Lower lobe of right lung (tissue), 2 donors: ENCODE measurements around the gene GATA5. TPM values are rescaled to one million over a fixed set of nuclear protein-coding genes. Genes with fewer than 3 reads are reported as not detected.

Experiments used
- ATAC-seq, 2 donors: fragments of 200-7000 bp; cut with Tn5 transposase; one replicate each; pipeline ENCODE4 v1.9.1; 2020 to 2022; ENCODE audit warnings: mild to moderate bottlenecking in 2 of 2, moderate library complexity in 2 of 2
- DNase-seq: peaks from one replicate; pipeline ENCODE4 v3.0.0-alpha.2; 2020
- H3K27ac ChIP-seq: fragments of 200-600 bp; one replicate; pipeline ENCODE4 v1.8.0; 2022
- H3K27me3 ChIP-seq: fragments of 200-600 bp; one replicate; pipeline ENCODE4 v1.8.0; 2022; ENCODE audit warnings: low read depth
- H3K36me3 ChIP-seq: fragments of 200-600 bp; one replicate; pipeline ENCODE4 v1.8.0; 2022; ENCODE audit warnings: mild to moderate bottlenecking
- H3K4me1 ChIP-seq: fragments of 200-600 bp; one replicate; pipeline ENCODE4 v1.8.0; 2022
- H3K4me3 ChIP-seq: fragments of 200-600 bp; one replicate; pipeline ENCODE4 v1.8.0; 2022; ENCODE audit warnings: mild to moderate bottlenecking
- H3K9me3 ChIP-seq: fragments of 200-600 bp; one replicate; pipeline ENCODE4 v1.8.0; 2022
- intact Hi-C: fragments of 100-400 bp; cut with DNase I; formaldehyde crosslinking; loops from one replicate; pipeline ENCODE4 v1.11.0; 2022
- total RNA-seq: library from RNA; stranded (reverse); fragmentation: NEBNext Ultra II Directional; extraction: Animal tissue kit (Norgen Biotek cat#: 25700); gene quantifications from one replicate; pipeline ENCODE4 v1.2.1, GENCODE V29; 2021
- TF ChIP-seq, protein P1 (sequence below): fragments of 200-600 bp; IDR thresholded peaks from one replicate; pipeline ENCODE4 v1.8.0; 2022; ENCODE audit warnings: antibody characterized with exemption, mild to moderate bottlenecking
- donor health status: DM: no; HTN: yes; CAD: no; lungs with severe emphysema.

Gene GATA5
- total RNA-seq, 1 donor from 2014 or later = 1.8 TPM

DNA sequence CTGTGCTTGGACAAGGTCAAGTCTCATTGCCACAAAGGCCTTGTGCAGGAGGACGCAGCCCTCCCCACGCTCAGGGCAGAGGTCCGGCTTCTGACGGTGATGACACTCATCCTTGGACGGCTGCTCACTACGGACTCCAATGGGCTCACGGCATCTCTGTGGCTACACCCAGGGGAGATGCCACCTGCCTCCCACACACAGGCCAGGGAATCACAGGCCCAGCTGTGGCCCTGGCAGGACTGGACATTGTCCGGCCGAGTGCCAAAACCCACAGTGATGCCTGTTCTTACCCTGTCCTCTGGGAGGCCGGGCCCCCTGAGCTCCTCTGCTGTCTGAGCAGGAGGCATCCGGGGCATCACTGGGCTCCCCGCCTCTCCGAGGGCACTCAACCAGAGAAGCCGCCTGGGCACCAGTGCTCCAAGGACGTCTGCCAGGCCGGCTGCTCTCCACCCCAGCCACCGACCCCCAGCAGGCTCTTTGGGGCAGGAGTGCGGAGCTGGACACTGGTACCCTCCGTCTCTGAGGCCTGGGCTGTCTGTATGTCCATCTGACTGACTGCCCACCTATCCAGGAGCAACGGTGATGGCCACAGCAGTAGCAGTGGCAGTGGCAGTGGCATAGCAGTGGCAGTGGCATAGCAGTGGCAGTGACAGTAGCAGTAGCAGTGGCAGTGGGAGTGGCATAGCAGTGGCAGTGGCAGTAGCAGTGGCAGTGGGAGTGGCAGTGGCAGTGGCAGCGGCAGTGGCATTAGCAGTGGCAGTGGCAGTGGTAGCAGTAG, 50.3 kb downstream of the GATA5 start:
- H3K9me3 ChIP-seq = no peaks in the 10 kb centered on the region
- TF ChIP-seq, protein P1, sequence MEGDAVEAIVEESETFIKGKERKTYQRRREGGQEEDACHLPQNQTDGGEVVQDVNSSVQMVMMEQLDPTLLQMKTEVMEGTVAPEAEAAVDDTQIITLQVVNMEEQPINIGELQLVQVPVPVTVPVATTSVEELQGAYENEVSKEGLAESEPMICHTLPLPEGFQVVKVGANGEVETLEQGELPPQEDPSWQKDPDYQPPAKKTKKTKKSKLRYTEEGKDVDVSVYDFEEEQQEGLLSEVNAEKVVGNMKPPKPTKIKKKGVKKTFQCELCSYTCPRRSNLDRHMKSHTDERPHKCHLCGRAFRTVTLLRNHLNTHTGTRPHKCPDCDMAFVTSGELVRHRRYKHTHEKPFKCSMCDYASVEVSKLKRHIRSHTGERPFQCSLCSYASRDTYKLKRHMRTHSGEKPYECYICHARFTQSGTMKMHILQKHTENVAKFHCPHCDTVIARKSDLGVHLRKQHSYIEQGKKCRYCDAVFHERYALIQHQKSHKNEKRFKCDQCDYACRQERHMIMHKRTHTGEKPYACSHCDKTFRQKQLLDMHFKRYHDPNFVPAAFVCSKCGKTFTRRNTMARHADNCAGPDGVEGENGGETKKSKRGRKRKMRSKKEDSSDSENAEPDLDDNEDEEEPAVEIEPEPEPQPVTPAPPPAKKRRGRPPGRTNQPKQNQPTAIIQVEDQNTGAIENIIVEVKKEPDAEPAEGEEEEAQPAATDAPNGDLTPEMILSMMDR = no peak
- DNase-seq (no peak), ATAC-seq (no peak)
- no peak overlapping the region for H3K4me3 ChIP-seq
- H3K36me3 ChIP-seq = no peaks in the 10 kb centered on the region
- H3K27ac ChIP-seq = no peak overlapping the region
- H3K27me3 ChIP-seq = peaks cover 5% of the 10 kb centered on the region
- intact Hi-C loops = no loop called here
- peaks cover 9% of the 10 kb centered on the region for H3K4me1 ChIP-seq

DNA sequence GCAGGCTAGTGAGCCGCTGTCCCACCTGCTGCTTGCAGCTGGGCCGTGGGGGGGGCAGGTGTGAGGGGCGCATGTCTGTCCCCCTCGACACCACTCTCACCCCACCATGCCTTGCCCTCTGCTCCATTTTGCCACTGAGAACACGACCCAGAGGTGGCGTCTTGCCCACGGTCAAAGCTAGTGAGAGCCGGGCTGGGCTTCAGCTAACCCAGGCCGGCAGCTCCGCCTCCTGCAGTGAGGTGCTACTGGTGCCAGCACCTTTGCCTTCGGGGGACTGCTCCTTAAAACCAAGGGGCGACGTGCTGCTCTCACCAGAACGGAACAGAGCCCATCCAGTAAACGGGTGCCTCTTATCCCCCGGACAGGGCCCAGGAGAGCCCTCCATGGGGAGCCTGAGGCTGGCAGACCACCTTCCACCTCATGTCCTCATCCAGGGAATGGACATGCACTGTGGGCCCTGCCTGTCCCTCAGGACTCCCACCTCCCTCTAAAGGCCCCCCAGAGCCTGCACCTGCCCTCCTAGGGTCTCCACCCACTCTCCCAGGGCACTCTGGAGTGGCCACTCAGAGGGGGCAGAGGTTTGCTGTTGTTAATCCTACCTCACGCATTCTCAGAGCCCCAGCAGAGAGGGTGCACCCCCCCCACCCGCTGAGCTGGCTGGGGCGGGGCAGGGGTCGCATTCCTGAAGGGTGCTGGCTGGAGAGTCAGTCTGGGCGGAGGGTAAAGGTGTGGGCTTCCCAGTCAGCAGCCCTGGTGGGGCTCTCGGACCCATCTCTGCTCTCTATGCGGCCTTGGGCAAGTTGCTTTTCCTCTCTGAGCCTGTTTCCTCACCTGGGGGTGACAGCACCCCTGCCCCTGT, 51.3 kb downstream of the GATA5 start:
- Histone ChIP-seq H3K9me3 (no peaks in the 10 kb centered on the region), H3K27me3 (peaks cover 5% of the 10 kb centered on the region), H3K27ac (no peak overlapping the region), H3K36me3 (no peaks in the 10 kb centered on the region), H3K4me1 (peaks cover 9% of the 10 kb centered on the region), H3K4me3 (no peak overlapping the region)
- no peak for DNase-seq
- intact Hi-C loops = no loop called here
- no peak for ATAC-seq
- TF ChIP-seq, protein P1 = no peak

DNA sequence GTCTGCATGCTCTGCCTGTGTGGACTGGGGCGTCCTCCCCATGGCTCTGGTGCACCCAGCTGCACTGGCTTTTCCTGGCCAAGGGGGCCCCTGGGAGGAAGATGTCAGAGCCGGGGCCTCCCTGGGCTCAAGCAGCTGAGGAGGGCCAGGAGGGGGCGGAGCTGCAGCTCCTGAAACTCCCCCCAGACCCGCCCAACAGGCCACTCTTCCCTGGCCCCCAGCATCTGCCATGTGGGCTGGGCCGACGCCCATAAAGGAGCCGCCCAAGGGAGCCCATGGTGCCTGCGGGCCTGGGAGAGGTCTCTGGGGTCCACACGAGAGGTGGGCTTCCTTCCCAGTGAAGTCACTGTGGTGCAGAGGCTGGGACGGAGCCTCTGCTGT, 52.5 kb downstream of the GATA5 start:
- Histone ChIP-seq H3K9me3 (no peaks in the 10 kb centered on the region), H3K36me3 (no peaks in the 10 kb centered on the region), H3K4me3 (no peak overlapping the region), H3K4me1 (peaks cover 6% of the 10 kb centered on the region), H3K27ac (no peak overlapping the region), H3K27me3 (peaks cover 7% of the 10 kb centered on the region)
- ATAC-seq = no peak
- TF ChIP-seq, protein P1 = no peak
- intact Hi-C loops = no loop called here
- no peak for DNase-seq

DNA sequence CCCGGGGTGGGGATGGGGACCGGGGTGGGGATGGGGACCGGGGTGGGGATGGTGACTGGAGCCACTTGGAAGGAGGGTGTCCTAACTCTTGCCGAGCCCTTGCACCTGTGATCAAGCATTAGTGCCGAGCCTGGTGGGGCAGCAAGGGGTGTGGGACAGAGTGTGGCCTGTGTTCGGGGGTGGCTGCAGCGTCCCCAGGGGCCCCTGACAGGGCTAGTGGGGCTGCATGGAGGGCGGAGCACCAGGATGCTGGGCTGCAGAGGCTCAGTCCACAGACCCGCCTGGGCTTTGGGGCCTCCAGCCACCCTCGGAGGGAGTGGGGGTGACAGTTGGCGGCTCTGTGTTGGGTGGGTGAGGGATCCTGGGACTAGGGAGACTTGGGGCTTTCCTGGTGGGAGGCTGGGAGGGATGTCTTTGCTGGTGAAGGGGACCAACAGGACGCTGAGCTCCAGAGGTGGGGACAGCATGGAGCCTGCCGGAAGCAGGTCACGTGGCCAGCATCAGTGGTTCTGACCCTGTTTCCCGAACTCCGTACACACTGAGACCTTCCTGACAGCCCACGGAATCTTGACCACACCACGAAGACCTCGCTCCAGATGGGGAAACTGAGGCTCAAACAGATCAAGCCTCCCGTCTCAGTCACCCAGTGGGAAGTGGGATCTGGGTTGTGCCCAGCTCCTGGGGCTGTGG, 53.0 kb downstream of the GATA5 start:
- ATAC-seq (no peak), DNase-seq (no peak)
- Histone ChIP-seq H3K36me3 (no peaks in the 10 kb centered on the region), H3K9me3 (no peaks in the 10 kb centered on the region), H3K27me3 (peaks cover 3% of the 10 kb centered on the region), H3K4me1 (peaks cover under 1% of the 10 kb centered on the region), H3K27ac (no peak overlapping the region), H3K4me3 (no peak overlapping the region)
- intact Hi-C loops = no loop called here
- TF ChIP-seq, protein P1 = no peak

DNA sequence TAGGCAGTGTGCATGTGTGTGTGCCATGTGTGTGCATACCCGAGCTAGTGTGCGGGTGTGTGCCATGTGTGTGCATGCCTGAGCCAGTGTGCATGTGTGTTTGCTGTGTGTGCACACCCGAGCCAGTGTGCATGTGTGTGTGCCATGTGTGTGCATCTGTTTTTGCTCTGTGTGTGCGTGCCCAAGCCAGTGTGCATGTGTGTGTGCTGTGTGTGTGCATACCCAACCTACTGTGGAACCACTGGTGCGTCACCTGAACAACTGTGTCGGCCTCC, 54.1 kb downstream of the GATA5 start:
- DNase-seq = no peak
- peaks cover 3% of the 10 kb centered on the region for H3K27me3 ChIP-seq
- no peaks in the 10 kb centered on the region for H3K4me1 ChIP-seq
- H3K27ac ChIP-seq = no peak overlapping the region
- H3K36me3 ChIP-seq = no peaks in the 10 kb centered on the region
- intact Hi-C loops = no loop called here
- TF ChIP-seq, protein P1 = no peak
- H3K4me3 ChIP-seq = no peak overlapping the region
- no peaks in the 10 kb centered on the region for H3K9me3 ChIP-seq
- no peak for ATAC-seq
